ENCODE results near the gene BORCS6. TPM values are rescaled to one million over a fixed set of nuclear protein-coding genes. Genes with fewer than 3 reads are reported as not detected.

Gene BORCS6
- total and polyA plus RNA-seq, 4 donors = 4.1 to 6.8 (median 5.7) TPM

DNA sequence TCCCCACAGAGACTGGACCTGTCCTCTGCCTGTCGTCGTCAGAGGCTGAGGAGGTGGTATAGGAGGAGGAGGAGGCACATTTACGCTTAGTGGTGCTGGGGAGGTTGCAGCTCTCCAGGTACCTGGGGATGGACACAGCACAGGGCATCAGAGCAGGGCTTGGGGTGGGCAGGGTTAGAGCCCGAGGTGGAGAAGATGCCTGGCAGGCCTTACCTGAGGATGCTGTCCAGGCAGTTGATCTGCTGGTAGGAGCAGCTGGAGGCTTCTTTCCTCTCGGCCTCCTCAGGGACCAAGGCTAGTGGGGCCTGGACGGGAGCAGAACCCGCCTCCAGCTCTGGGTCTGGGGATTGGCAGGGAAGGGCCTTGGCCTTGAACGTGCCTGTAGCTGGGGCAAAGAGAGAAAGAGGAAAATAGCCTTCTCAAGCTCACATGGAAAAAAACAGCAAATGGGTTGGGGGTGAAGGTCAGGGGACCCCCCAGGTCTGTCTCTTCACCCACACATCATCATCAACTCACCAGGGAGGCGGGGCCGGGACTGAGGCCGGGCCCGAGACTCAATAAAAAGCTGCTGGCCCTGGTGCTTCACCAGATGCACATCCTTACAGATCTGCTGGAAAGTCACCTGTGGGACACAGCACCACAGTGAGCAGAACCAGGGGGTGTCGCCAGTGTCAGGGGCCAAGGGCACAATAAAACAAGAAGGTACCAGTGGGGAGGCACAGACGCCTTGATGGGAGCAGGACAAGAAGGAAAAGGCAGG is 43.4 kb downstream of the BORCS6 start (continued):
- TF ChIP-seq HNF4A (conservative IDR thresholded peaks at IDR 0.05) = no peak
- TF ChIP-seq SP1 (IDR thresholded peaks at IDR 0.05) = no peak
- no peak for TF ChIP-seq GABPA (IDR thresholded peaks at IDR 0.05 in 1 of 2, conservative IDR thresholded peaks at IDR 0.05 in 1 of 2)
- TF ChIP-seq, protein P1, sequence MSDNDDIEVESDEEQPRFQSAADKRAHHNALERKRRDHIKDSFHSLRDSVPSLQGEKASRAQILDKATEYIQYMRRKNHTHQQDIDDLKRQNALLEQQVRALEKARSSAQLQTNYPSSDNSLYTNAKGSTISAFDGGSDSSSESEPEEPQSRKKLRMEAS (IDR thresholded peaks at IDR 0.05) = no peak
- TF ChIP-seq RAD21 (IDR thresholded peaks at IDR 0.05) = no peak

DNA sequence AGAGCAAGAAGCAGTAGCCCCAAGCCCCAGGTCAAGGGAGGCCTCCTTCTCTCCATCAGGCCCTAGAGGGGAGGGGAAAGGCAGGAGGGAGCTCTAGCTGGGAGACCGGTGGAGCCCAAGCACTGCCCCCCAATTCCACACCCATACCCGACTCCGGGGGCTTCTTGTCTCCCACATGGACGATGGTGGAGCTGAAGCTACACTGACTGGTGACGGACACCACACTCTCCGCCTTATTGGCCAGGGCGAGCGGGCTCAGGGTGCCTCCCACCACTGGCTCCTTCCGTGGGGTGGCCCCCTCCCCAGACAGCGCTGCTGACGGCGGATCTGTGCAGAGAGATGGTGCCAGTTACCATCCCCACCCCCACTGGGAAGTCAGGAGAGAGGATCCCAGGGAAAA is 44.2 kb downstream of the BORCS6 start:
- Histone ChIP-seq H3K27me3 (ENCODE audit: control insufficient read depth in 4 of 4, insufficient read depth in 4 of 4, low read length in 3 of 4) (no peaks in the 10 kb centered on the region), H3K4me1 (ENCODE audit: control insufficient read depth in 4 of 4, insufficient read depth in 4 of 4, low read length in 3 of 4) (peaks cover 0 to 6% (median 4%) of the 10 kb centered on the region in 4 donors), H3K4me3 (ENCODE audit: low read depth in 1 of 3, low read length in 3 of 3) (no peak overlapping the region), H3K9me3 (ENCODE audit: control insufficient read depth in 4 of 4, low read length in 3 of 4) (no peaks in the 10 kb centered on the region), H3K9ac (ENCODE audit: low read depth in 1 of 2, low read length in 2 of 2) (no peak overlapping the region), H3K36me3 (ENCODE audit: control insufficient read depth in 4 of 4, insufficient read depth in 3 of 4, low read depth in 1 of 4, low read length in 3 of 4) (peaks cover 55 to 94% (median 82%) of the 10 kb centered on the region in 4 donors), H3K27ac (ENCODE audit: low read depth in 1 of 2, low read length in 2 of 2) (no peak overlapping the region)
- 95% methylated on average over 12 of the region's 12 CpGs for WGBS
- TF ChIP-seq, protein P2, sequence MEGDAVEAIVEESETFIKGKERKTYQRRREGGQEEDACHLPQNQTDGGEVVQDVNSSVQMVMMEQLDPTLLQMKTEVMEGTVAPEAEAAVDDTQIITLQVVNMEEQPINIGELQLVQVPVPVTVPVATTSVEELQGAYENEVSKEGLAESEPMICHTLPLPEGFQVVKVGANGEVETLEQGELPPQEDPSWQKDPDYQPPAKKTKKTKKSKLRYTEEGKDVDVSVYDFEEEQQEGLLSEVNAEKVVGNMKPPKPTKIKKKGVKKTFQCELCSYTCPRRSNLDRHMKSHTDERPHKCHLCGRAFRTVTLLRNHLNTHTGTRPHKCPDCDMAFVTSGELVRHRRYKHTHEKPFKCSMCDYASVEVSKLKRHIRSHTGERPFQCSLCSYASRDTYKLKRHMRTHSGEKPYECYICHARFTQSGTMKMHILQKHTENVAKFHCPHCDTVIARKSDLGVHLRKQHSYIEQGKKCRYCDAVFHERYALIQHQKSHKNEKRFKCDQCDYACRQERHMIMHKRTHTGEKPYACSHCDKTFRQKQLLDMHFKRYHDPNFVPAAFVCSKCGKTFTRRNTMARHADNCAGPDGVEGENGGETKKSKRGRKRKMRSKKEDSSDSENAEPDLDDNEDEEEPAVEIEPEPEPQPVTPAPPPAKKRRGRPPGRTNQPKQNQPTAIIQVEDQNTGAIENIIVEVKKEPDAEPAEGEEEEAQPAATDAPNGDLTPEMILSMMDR (IDR thresholded peaks at IDR 0.05; ENCODE audit: low read depth, low read length, missing input control) = no peak
- TF ChIP-seq SP1 (IDR thresholded peaks at IDR 0.05) = no peak
- TF ChIP-seq, protein P3, sequence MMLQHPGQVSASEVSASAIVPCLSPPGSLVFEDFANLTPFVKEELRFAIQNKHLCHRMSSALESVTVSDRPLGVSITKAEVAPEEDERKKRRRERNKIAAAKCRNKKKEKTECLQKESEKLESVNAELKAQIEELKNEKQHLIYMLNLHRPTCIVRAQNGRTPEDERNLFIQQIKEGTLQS (IDR thresholded peaks at IDR 0.05) = no peak
- TF ChIP-seq FOXA1 (IDR thresholded peaks at IDR 0.05) = no peak
- TF ChIP-seq, protein P1 (IDR thresholded peaks at IDR 0.05) = no peak
- no peak for TF ChIP-seq HNF4G (IDR thresholded peaks at IDR 0.05)
- TF ChIP-seq, protein P4, sequence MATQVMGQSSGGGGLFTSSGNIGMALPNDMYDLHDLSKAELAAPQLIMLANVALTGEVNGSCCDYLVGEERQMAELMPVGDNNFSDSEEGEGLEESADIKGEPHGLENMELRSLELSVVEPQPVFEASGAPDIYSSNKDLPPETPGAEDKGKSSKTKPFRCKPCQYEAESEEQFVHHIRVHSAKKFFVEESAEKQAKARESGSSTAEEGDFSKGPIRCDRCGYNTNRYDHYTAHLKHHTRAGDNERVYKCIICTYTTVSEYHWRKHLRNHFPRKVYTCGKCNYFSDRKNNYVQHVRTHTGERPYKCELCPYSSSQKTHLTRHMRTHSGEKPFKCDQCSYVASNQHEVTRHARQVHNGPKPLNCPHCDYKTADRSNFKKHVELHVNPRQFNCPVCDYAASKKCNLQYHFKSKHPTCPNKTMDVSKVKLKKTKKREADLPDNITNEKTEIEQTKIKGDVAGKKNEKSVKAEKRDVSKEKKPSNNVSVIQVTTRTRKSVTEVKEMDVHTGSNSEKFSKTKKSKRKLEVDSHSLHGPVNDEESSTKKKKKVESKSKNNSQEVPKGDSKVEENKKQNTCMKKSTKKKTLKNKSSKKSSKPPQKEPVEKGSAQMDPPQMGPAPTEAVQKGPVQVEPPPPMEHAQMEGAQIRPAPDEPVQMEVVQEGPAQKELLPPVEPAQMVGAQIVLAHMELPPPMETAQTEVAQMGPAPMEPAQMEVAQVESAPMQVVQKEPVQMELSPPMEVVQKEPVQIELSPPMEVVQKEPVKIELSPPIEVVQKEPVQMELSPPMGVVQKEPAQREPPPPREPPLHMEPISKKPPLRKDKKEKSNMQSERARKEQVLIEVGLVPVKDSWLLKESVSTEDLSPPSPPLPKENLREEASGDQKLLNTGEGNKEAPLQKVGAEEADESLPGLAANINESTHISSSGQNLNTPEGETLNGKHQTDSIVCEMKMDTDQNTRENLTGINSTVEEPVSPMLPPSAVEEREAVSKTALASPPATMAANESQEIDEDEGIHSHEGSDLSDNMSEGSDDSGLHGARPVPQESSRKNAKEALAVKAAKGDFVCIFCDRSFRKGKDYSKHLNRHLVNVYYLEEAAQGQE (IDR thresholded peaks at IDR 0.05) = no peak
- TF ChIP-seq JUND (IDR thresholded peaks at IDR 0.05) = no peak
- no peak for TF ChIP-seq YY1 (IDR thresholded peaks at IDR 0.05)
- TF ChIP-seq, protein P5, sequence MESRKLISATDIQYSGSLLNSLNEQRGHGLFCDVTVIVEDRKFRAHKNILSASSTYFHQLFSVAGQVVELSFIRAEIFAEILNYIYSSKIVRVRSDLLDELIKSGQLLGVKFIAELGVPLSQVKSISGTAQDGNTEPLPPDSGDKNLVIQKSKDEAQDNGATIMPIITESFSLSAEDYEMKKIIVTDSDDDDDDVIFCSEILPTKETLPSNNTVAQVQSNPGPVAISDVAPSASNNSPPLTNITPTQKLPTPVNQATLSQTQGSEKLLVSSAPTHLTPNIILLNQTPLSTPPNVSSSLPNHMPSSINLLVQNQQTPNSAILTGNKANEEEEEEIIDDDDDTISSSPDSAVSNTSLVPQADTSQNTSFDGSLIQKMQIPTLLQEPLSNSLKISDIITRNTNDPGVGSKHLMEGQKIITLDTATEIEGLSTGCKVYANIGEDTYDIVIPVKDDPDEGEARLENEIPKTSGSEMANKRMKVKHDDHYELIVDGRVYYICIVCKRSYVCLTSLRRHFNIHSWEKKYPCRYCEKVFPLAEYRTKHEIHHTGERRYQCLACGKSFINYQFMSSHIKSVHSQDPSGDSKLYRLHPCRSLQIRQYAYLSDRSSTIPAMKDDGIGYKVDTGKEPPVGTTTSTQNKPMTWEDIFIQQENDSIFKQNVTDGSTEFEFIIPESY (IDR thresholded peaks at IDR 0.05) = no peak
- no peak for TF ChIP-seq NR2F2 (IDR thresholded peaks at IDR 0.05)
- no peak for TF ChIP-seq EGR1 (IDR thresholded peaks at IDR 0.05; ENCODE audit: low read depth in 2 of 2)
- TF ChIP-seq TAF1 (conservative IDR thresholded peaks at IDR 0.05) = no peak
- TF ChIP-seq RXRA (IDR thresholded peaks at IDR 0.05) = no peak
- no peak for TF ChIP-seq FOXA2 (IDR thresholded peaks at IDR 0.05)
- no peak for TF ChIP-seq HNF4A (conservative IDR thresholded peaks at IDR 0.05)
- TF ChIP-seq RAD21 (IDR thresholded peaks at IDR 0.05) = no peak
- TF ChIP-seq GABPA (IDR thresholded peaks at IDR 0.05 in 1 of 2, conservative IDR thresholded peaks at IDR 0.05 in 1 of 2) = no peak
- DNase-seq (ENCODE audit: low spot score) = no peak

Data from liver (tissue), 9 donors.